ENCODE results near the gene GRK3. TPM values are rescaled to one million over a fixed set of nuclear protein-coding genes. Genes with fewer than 3 reads are reported as not detected.
"Not testable (repeated sequence)": the region's sequence is repeated elsewhere in the genome, so short reads cannot be mapped to it uniquely, and the experiment has no call there.

The GRK3 gene
- total and polyA plus RNA-seq, 5 donors: 5.4 to 18.7 (median 11.8) TPM

DNA sequence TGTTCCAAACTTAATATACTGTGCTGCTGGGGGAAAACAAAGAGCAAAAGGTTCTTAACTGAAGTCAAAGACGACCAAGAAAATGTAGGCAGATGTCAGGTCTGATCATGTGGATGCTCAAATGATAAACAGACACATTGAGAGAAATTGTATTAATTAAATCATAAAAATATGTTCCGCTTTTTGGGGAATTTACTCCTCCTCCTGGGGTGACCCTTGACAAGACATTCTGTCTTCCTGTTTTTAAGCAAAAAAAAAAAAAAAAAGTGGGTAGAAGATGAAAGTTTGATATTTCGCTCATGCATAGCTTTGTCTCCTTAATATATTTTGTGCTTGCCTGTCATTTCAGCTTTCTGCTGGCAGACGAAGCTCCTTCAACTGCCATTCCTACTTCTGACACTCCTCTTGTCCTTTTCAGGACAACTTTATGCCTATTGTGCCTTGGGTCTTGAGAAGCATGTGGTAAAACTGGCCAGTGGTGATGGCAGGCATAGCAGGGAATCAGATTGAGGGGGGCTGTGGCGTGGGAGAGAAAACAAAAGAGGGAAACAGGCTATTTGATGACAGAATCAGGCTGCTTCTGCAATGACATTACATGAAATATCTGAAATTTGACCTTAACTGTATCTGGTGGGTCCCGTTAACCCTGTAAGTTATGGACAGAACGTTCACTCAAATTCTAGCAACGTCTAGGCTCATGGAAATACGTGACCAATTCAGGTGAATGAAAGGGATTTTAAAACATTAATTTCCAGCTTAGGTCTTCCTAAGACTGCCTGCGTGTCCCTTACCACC, 1.3 kb upstream of the GRK3 start:
- not testable (repeated sequence) for H3K9me3 ChIP-seq (ENCODE audit: control insufficient read depth, low read length); H3K4me3 ChIP-seq (ENCODE audit: low read length); DNase-seq; H3K27me3 ChIP-seq (ENCODE audit: control insufficient read depth, insufficient read depth); H3K27ac ChIP-seq (ENCODE audit: low read length); ATAC-seq; H3K4me1 ChIP-seq (ENCODE audit: control insufficient read depth, insufficient read depth, low read length)
- intact Hi-C loops (cut with DNase I): loop anchor here in 1 of 4 donors (10.0 kb wide), 1 partner anchor 132 kb away; no protein-coding TSS in a partner anchor
- WGBS: 27% methylated on average over 10 of the region's 10 CpGs

DNA sequence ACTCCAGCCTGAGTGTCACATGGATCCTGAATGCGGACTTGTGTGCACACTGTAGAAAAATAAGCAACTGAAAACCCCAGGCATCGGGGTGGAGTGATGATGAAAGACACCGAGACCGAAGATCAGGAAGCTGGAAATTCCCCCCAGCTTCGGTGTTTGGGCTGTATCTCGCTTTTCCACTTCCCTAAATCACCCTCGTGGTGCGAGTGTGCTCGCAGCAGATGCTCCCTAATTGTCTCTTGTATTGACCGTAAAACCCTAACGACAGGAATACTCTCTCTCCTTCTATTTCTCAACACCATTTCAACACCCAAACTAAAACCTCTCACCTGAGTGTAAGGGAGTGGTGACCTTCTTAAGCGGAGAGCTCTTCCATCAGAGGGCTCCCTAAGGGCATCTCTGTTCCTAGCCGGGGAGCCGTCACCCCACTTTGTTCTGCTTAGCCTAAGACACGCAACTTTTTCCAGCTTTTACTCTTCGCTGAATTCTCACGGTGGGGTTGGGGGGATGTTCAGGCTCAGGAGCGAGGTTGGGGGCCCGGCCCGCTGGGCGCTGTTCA, 635 bp upstream of the GRK3 start:
- H3K9me3 ChIP-seq (ENCODE audit: control insufficient read depth, low read length): no peaks in the 10 kb centered on the region
- 2% methylated on average over 21 of the region's 21 CpGs for WGBS
- H3K27me3 ChIP-seq (ENCODE audit: control insufficient read depth, insufficient read depth): no peaks in the 10 kb centered on the region
- ATAC-seq: peak; percentile 20 to 42
- peak overlapping the region; percentile 86 for H3K4me3 ChIP-seq (ENCODE audit: low read length)
- intact Hi-C loops (cut with DNase I): loop anchor here in 1 of 4 donors (10.0 kb wide), 1 partner anchor 131 kb away; no protein-coding TSS in a partner anchor
- peak overlapping the region; percentile 19 for H3K27ac ChIP-seq (ENCODE audit: low read length)
- DNase-seq: peak in 2 of 3 donors; percentile 58 to 66
- no peaks in the 10 kb centered on the region for H3K4me1 ChIP-seq (ENCODE audit: control insufficient read depth, insufficient read depth, low read length)

DNA sequence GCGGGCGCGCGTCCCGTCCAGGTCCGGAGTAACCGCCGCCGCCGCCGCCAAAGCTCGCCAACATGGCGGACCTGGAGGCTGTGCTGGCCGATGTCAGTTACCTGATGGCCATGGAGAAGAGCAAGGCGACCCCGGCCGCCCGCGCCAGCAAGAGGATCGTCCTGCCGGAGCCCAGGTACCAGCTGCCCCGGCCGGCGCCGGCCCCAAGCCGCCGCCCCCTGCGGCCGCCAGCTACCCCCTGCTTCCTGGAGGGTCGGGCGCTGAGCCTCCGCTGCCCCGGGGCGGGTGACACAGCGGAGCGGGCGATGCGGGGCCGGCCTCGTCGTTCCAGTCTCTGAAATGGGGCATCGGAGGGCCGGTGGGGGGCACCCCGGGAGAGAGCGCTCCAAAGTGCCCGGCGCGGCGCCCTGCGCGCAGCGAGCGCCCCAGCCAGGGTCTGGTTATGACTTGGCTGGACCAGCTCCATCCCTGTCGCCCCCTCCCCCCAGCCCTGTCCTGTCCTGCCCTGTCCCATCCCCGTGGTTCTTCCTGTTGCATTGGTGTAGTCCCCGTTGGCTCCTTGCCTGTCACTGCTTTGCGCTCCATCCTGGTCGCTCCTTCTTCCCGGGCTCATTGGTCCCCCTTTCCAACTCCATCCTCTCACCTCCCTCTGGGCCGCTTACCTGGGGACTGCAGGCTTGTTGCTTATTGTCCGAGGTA, 653 bp downstream of the GRK3 start:
- peak; percentile 32 to 71 (median 65) for DNase-seq
- Histone ChIP-seq H3K27me3 (ENCODE audit: control insufficient read depth, insufficient read depth) (no peaks in the 10 kb centered on the region), H3K9me3 (ENCODE audit: control insufficient read depth, low read length) (no peaks in the 10 kb centered on the region), H3K27ac (ENCODE audit: low read length) (no peak overlapping the region), H3K4me3 (ENCODE audit: low read length) (peak overlapping the region; percentile 86), H3K4me1 (ENCODE audit: control insufficient read depth, insufficient read depth, low read length) (no peaks in the 10 kb centered on the region)
- WGBS: under 1% methylated on average over 61 of the region's 61 CpGs
- peak; percentile 16 to 39 for ATAC-seq
- intact Hi-C loops (cut with DNase I): loop anchor here in 1 of 4 donors (10.0 kb wide), 1 partner anchor 130 kb away; no protein-coding TSS in a partner anchor

DNA sequence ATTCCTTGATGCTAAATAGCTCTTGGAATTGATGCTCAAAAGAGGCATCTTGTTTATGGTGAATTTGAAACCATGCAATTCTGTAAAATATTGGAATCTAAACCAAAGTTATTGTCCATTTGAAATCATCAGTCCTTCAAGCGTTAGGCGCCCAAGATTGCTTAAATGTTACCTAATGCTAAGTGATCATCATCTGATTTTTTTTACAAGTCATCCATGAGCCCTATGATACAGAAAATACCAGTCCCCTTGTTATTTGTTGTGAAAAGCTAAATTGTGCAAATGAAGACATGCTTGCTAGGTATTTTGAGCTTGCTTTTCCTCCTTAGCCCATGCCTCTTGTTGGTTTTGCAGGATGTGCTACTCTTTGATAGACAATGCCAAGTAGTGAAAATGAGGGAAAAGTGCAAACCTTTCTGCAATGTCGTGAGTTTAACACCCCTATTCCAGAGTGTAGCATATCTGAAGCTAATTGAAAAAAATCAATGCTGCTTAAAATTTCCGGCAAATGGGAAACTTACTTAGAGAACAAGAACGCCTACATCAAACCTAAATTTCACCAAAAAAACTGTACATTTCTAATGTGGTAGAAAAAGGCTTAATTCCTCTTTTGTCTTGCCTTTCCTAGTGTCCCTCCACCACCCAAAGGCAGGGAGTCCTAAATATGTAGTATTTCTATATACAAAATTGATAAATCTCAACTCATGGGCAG, 1.9 kb downstream of the GRK3 start:
- no peaks in the 10 kb centered on the region for H3K27me3 ChIP-seq (ENCODE audit: control insufficient read depth, insufficient read depth)
- intact Hi-C loops (cut with DNase I): loop anchor here in 1 of 4 donors (10.0 kb wide), 1 partner anchor 128 kb away; no protein-coding TSS in a partner anchor
- ATAC-seq (no peak), DNase-seq (no peak)
- H3K9me3 ChIP-seq (ENCODE audit: control insufficient read depth, low read length): no peaks in the 10 kb centered on the region
- H3K27ac ChIP-seq (ENCODE audit: low read length): no peak overlapping the region
- no peaks in the 10 kb centered on the region for H3K4me1 ChIP-seq (ENCODE audit: control insufficient read depth, insufficient read depth, low read length)
- no peak overlapping the region for H3K4me3 ChIP-seq (ENCODE audit: low read length)
- 81% methylated on average over 5 of the region's 5 CpGs for WGBS

DNA sequence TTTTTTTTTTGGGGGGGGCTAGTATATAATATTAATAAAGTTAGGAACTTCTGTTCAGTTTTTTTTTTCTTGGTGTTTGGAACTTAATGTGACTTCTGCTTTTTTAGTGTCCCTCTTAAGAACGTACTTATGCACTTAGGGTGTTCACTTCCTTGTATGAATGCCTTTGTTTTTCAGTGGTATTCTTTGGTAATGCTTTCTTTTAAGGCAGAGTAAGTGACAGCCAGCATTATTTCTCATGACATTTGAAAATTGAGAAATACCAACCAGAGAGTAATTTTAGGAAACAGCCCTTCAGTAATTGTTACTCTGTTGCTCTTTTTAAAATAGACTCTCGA, 2.4 kb downstream of the GRK3 start:
- DNase-seq: no peak
- intact Hi-C loops (cut with DNase I): loop anchor here in 1 of 4 donors (10.0 kb wide), 1 partner anchor 128 kb away; no protein-coding TSS in a partner anchor
- Histone ChIP-seq H3K4me3 (ENCODE audit: low read length) (no peak overlapping the region), H3K27ac (ENCODE audit: low read length) (no peak overlapping the region), H3K4me1 (ENCODE audit: control insufficient read depth, insufficient read depth, low read length) (no peaks in the 10 kb centered on the region), H3K9me3 (ENCODE audit: control insufficient read depth, low read length) (no peaks in the 10 kb centered on the region), H3K27me3 (ENCODE audit: control insufficient read depth, insufficient read depth) (no peaks in the 10 kb centered on the region)
- no peak for ATAC-seq
- 54% methylated on average over 2 of the region's 2 CpGs for WGBS

DNA sequence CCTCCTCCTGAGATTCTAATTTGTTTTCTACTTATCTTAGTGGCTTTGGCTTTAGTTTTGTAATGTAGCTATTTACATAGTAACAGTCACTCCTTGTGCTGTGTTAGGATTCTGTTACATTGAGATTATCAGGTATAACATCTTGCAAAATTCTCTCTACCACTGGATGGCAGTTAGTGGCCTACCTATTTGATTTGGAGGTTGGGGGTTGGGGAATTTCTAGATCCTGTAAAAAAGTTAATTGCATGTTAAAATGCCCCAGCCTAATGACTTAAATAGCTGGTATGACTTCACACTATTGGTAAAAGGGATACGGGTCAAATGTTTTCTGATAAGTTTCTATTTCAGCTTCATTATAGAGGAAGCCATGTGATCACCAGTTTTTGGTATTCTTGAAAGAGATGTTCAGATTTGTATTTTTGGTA, 2.8 kb downstream of the GRK3 start:
- no peak for DNase-seq
- 52% methylated on average over 1 of the region's 1 CpG for WGBS
- no peak for ATAC-seq
- no peaks in the 10 kb centered on the region for H3K27me3 ChIP-seq (ENCODE audit: control insufficient read depth, insufficient read depth)
- no peak overlapping the region for H3K4me3 ChIP-seq (ENCODE audit: low read length)
- intact Hi-C loops (cut with DNase I): loop anchor here in 1 of 4 donors (10.0 kb wide), 1 partner anchor 128 kb away; no protein-coding TSS in a partner anchor
- H3K4me1 ChIP-seq (ENCODE audit: control insufficient read depth, insufficient read depth, low read length): no peaks in the 10 kb centered on the region
- H3K9me3 ChIP-seq (ENCODE audit: control insufficient read depth, low read length): no peaks in the 10 kb centered on the region
- no peak overlapping the region for H3K27ac ChIP-seq (ENCODE audit: low read length)

DNA sequence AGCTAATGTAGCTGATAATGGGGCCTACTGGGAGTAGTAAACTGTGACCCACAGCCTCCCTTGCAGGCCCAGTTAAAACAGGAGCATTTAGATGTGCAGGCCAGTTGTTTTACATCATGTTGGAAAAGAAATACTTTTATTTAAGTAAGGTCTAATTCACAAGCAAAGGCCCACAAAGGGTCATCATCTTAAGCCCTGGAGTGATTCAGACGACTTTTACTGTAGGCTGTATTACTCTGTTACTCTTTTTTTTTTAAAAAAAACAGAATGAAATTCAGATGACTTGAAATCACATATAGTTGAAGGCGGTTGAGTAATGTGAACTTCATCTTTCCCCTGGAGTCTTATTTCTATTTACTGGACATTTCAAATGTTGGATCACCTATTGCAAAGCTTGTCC, 3.6 kb downstream of the GRK3 start:
- intact Hi-C loops (cut with DNase I): loop anchor here in 1 of 4 donors (10.0 kb wide), 1 partner anchor 127 kb away; no protein-coding TSS in a partner anchor
- not testable (repeated sequence) for H3K4me1 ChIP-seq (ENCODE audit: control insufficient read depth, insufficient read depth, low read length); H3K27ac ChIP-seq (ENCODE audit: low read length); DNase-seq; H3K4me3 ChIP-seq (ENCODE audit: low read length); ATAC-seq; H3K27me3 ChIP-seq (ENCODE audit: control insufficient read depth, insufficient read depth); H3K9me3 ChIP-seq (ENCODE audit: control insufficient read depth, low read length)
- WGBS: 82% methylated on average over 2 of the region's 2 CpGs

DNA sequence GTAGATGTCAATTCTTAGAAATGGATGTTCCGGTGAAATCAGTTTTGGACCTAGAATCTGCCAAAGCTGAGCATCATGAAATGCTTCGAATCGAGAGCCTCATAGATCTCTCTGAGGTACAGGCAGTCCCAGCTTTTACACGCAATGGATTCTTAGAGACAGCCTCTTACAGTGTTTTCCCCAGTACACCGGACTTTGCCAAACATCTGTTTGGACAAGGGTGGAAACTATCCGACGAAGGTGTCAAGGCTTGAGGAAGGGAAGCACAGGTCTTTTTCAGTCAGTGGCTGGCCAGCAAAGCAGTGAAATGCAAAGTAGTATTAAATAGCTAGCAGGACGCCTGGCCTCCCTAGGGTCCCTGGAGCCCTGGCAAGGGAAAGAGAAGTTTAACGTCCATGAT, 4.9 kb downstream of the GRK3 start:
- 75% methylated on average over 9 of the region's 9 CpGs for WGBS
- Histone ChIP-seq H3K27me3 (ENCODE audit: control insufficient read depth, insufficient read depth) (no peaks in the 10 kb centered on the region), H3K9me3 (ENCODE audit: control insufficient read depth, low read length) (no peaks in the 10 kb centered on the region), H3K27ac (ENCODE audit: low read length) (no peak overlapping the region), H3K4me1 (ENCODE audit: control insufficient read depth, insufficient read depth, low read length) (no peaks in the 10 kb centered on the region), H3K4me3 (ENCODE audit: low read length) (no peak overlapping the region)
- no peak for DNase-seq
- no peak for ATAC-seq
- intact Hi-C loops (cut with DNase I): loop anchor here in 1 of 4 donors (10.0 kb wide), 1 partner anchor 125 kb away; no protein-coding TSS in a partner anchor

DNA sequence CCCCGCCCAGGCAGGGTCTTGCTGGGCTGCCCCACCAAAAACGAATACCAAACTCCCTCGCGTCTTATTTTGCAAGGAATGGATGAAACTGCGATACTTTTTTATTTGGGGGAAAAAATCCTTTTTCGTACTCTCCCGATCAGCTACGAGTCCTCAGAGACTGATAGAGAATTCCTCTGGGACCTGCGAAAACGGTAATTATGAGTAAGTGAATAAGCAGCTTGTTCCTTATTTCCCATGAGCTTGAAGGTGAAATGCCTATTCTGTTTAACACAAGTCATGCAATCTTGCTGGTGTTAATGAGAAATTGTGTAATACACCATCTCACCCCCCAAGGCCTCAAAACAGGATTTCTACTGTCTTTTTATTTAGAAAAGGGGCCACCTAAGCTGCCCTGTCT, 5.5 kb downstream of the GRK3 start:
- intact Hi-C loops (cut with DNase I): loop anchor here in 1 of 4 donors (10.0 kb wide), 1 partner anchor 125 kb away; no protein-coding TSS in a partner anchor
- no peak overlapping the region for H3K4me3 ChIP-seq (ENCODE audit: low read length)
- no peaks in the 10 kb centered on the region for H3K4me1 ChIP-seq (ENCODE audit: control insufficient read depth, insufficient read depth, low read length)
- no peak overlapping the region for H3K27ac ChIP-seq (ENCODE audit: low read length)
- H3K9me3 ChIP-seq (ENCODE audit: control insufficient read depth, low read length): no peaks in the 10 kb centered on the region
- no peak for ATAC-seq
- no peaks in the 10 kb centered on the region for H3K27me3 ChIP-seq (ENCODE audit: control insufficient read depth, insufficient read depth)
- no peak for DNase-seq
- WGBS: 87% methylated on average over 10 of the region's 10 CpGs

DNA sequence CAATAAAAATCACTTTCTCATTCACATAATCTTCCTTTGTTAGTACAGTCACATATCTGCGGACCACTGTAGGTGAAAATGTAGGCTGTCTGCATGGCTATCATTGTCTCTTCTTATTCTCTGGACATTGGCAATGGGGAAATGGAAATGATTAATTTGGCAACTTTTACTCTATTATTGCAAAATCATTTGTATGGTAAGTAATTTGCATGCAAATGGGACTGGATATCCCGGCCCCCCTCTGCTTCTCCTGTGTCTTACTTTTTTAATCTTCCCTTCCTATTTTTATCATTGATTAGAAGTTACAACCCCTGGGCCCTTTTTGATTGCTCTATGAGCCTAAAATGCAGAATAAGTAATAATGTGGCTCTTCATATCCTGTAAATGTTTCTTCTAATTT, 6.0 kb downstream of the GRK3 start:
- no peak overlapping the region for H3K27ac ChIP-seq (ENCODE audit: low read length)
- H3K27me3 ChIP-seq (ENCODE audit: control insufficient read depth, insufficient read depth): no peaks in the 10 kb centered on the region
- no peaks in the 10 kb centered on the region for H3K9me3 ChIP-seq (ENCODE audit: control insufficient read depth, low read length)
- H3K4me1 ChIP-seq (ENCODE audit: control insufficient read depth, insufficient read depth, low read length): no peaks in the 10 kb centered on the region
- DNase-seq (no peak), ATAC-seq (no peak)
- WGBS: 80% methylated on average over 2 of the region's 2 CpGs
- intact Hi-C loops (cut with DNase I): no loop called here
- no peak overlapping the region for H3K4me3 ChIP-seq (ENCODE audit: low read length)

Measured in right cardiac atrium (tissue), 5 donors.